Measurements from ENCODE around the gene ATE1.

Gene ATE1

DNA sequence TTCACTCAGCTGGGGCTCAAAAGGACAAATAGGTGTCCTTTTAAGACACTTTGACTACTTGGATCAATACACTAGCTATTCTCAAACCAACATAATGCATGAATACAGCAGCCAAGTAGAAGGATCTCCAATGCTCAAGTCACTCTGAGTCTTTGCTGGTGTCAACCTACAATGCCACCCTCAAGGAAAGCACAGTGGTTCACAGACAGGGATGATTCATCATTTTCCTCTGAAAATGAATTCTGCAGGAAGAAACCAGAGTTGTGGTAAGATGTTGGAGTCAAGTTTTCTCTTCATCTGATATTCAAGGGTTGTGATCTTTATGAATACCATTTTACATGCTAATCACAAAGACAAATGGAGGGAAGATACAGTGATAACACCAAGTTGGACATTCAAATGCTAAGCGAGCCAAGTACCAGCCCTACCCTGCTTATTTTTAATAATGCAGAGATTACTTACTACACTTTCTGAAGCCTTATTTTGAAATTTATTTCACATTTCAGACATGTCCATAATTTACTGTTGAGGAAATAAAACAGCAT lies 186.5 kb downstream of the ATE1 start:
- DNase-seq (ENCODE audit: extremely low read depth in 1 of 2, low read depth in 1 of 2): no peak

GRCh38 chr10:121740069-121740468 lies 187.8 kb downstream of the ATE1 start:
- no peak for DNase-seq (ENCODE audit: extremely low read depth in 1 of 2, low read depth in 1 of 2)

DNA sequence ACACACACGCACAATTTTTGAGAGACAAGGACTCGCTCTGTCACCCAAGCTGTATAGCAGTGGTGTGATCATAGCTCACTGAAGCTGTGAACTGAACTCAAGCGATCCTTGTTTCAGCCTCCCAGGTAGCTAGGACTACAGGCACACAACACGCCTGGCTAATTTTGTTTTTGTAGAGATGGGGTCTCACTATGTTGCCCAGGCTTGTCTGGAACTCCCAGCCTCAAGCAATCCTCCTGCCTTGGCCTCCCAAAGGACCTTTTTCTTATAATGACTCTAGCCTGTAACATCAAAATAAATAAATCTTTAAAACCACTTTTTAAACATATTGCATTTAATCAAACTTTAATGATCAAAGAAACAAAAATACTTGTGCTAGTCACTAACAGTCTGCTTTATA lies 188.7 kb downstream of the ATE1 start:
- DNase-seq (ENCODE audit: extremely low read depth in 1 of 2, low read depth in 1 of 2): no peak

GRCh38 chr10:121736315-121737130 lies 191.3 kb downstream of the ATE1 start:
- DNase-seq (ENCODE audit: extremely low read depth in 1 of 2, low read depth in 1 of 2): no peak

DNA sequence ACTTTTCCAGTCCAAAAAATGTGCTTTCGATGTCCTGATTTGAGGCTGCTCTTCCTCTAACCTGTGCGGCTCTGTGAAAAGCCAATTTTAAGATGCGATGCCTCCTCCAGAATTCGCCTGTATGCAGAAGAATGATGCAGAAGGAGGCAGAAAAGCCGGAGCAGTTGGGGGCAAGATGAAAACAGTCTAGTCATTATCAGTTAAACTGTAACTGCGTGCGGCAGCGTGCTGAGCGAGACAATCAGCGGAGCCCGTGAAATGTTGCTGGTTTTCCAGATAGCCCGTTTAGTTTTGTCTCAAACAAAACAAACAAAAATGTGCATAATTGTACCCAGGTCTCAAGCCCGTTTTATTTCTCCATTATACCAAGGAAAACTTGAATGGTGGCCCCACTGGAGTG lies 192.6 kb downstream of the ATE1 start:
- no peak for DNase-seq (ENCODE audit: extremely low read depth in 1 of 2, low read depth in 1 of 2)

DNA sequence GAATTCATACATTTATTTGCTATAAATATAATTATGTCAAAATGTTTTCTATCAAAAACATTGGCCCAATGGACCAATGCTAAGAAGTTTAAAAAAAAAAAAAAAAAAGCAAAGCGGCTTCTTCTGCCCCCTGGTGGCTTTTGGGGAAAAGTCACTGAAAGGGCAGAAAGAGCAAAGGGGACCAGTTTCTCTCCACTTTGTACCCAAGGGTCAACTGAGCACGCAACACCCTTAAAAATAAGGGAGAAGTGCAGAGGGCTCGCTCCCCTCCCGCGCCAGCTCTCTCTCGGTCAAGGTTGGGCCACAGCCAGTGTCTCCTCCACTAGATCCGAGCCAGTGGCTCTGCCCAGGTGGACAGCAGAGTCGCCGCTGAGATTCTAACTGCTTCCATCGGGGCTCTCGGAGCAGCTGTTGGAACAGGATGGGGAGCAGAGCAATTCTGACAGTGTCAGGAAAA lies 193.2 kb downstream of the ATE1 start:
- DNase-seq (ENCODE audit: extremely low read depth in 1 of 2, low read depth in 1 of 2): no peak

DNA sequence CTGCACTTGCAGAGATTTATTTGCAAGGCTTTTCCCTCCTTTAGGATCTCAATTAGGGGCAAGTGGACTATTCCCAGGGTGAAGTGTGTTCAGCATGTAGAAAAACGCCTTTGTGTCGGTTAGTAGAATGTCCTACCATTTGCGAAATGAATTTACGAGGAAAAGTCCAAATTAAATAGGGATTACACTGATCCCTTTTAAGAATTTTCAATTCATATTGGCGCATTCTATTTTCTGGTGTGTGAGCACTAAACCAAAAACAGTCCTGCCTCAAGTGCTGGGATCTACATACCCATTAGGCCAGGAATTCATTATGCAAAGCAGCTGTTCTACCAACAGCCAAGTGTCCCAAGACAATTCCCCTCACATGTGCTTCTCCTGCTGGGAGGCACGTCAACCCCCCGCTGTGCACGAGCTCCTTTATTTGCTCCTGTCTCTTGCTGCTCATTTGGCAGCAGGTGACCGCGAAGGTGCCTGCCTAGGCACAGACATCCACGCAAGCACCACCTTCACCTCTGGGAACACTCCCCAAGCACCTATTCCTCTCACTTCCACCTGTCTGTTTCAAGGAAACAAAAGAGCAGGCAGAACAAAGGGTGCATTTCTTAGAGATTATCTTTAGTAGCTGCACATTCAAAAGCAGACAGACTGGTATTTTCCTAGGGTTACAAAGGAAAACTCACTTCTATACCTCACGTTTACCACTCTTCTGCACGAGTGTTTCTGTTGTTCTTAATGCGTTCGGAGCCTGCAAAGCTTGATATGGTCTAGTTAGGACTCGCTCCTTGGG lies 195.0 kb downstream of the ATE1 start:
- DNase-seq (ENCODE audit: extremely low read depth in 1 of 2, low read depth in 1 of 2): no peak

- DNase-seq (ENCODE audit: extremely low read depth in 1 of 2, low read depth in 1 of 2): no peak
These were observed 195.7 kb downstream of the ATE1 start for GRCh38 chr10:121732172-121732571.

DNA sequence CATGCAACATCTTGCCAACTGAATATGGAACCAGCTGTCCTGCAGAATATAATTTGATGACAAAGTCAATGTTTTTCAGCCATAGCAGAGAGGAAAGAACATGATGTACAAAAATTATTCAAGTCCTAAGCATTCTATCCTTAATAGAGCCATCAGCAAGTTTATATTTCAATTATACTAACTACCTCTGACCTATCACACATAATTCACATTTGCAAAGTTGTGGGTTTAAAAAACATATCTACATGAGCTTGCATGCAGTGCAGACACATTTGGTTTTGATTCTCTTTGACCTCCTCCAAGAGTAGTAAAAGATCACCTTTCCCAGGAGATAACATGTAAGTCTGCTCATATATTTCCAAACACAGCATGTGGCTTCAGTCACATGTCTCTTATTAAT lies 203.5 kb downstream of the ATE1 start:
- no peak for DNase-seq (ENCODE audit: extremely low read depth in 1 of 2, low read depth in 1 of 2)

- DNase-seq (ENCODE audit: extremely low read depth in 1 of 2, low read depth in 1 of 2): no peak
These were observed 205.2 kb downstream of the ATE1 start for GRCh38 chr10:121722665-121723064.

DNA sequence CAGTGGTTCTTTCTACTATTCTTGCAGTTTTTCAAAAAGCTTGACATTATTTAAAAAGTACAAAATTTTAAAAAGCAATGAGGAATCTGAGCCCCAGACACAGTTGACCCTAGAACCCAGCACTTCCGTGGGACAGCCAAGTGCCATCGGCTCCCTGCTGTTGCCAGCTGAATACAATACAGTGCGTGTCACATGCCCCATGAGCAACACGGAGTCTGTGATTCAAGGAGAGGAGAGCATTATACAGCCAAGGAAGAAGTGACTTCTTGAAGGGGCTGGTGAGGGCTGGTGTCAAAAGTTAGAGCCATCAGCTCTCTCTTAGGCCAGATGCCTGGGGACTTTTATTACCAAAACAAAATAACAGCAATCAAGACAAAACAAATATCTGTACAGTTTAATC lies 206.6 kb downstream of the ATE1 start:
- no peak for DNase-seq (ENCODE audit: extremely low read depth in 1 of 2, low read depth in 1 of 2)

GRCh38 chr10:121715969-121716368 lies 211.9 kb downstream of the ATE1 start:
- no peak for DNase-seq (ENCODE audit: extremely low read depth in 1 of 2, low read depth in 1 of 2)

GRCh38 chr10:121715076-121715475 lies 212.8 kb downstream of the ATE1 start:
- no peak for DNase-seq (ENCODE audit: extremely low read depth in 1 of 2, low read depth in 1 of 2)

- no peak for DNase-seq (ENCODE audit: extremely low read depth in 1 of 2, low read depth in 1 of 2)
These were observed 214.3 kb downstream of the ATE1 start for GRCh38 chr10:121713486-121713885.

GRCh38 chr10:121710971-121711370 lies 216.9 kb downstream of the ATE1 start:
- DNase-seq (ENCODE audit: extremely low read depth in 1 of 2, low read depth in 1 of 2): no peak

- DNase-seq (ENCODE audit: extremely low read depth in 1 of 2, low read depth in 1 of 2): no peak
These were observed 217.6 kb downstream of the ATE1 start for GRCh38 chr10:121710207-121710606.

- no peak for DNase-seq (ENCODE audit: extremely low read depth in 1 of 2, low read depth in 1 of 2)
These were observed 218.2 kb downstream of the ATE1 start for GRCh38 chr10:121709675-121710073.

DNA sequence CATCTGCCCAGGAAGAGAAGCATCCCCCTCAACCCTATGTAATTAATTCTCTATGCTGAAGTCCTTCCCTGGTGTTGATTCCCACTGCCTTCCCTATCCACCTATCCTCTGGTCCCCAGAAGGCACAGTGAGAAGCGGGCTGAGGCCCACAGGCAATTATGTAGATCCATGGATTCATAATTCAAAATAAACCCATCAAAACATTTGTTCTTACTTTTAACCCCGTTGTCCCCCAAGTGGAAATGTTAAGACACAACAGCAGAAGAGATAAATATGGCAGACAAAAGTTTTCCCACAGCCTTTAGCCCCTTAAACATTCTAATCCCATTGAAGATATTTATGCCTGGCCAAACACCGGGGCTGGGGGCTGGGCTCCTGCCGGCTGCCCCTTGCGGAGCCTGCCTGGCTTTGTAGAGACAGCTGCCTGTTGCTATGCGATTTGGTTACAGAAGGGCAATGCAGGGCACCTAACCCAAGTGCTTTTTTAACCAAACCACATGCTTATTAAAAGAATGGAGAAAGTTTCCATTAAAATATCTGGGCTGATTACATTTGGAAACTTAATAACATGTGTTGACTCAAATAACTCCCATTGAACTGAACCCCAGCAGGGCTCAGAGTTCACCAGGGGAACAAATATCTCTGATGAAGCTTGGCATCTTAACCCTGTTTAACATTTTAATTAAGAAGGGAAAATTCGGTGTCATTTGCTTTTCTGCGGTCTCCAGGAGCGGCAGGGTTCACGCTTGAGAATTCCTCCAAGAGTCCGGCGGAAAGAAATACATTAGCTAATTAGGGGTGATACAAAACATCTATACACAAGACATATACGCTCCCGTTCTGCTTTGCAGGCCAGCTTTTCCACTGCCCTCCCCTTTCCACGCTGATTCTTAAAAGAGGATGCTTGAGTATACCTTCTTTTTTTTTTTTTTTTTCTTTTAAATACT lies 218.8 kb downstream of the ATE1 start:
- DNase-seq (ENCODE audit: extremely low read depth in 1 of 2, low read depth in 1 of 2): no peak

DNA sequence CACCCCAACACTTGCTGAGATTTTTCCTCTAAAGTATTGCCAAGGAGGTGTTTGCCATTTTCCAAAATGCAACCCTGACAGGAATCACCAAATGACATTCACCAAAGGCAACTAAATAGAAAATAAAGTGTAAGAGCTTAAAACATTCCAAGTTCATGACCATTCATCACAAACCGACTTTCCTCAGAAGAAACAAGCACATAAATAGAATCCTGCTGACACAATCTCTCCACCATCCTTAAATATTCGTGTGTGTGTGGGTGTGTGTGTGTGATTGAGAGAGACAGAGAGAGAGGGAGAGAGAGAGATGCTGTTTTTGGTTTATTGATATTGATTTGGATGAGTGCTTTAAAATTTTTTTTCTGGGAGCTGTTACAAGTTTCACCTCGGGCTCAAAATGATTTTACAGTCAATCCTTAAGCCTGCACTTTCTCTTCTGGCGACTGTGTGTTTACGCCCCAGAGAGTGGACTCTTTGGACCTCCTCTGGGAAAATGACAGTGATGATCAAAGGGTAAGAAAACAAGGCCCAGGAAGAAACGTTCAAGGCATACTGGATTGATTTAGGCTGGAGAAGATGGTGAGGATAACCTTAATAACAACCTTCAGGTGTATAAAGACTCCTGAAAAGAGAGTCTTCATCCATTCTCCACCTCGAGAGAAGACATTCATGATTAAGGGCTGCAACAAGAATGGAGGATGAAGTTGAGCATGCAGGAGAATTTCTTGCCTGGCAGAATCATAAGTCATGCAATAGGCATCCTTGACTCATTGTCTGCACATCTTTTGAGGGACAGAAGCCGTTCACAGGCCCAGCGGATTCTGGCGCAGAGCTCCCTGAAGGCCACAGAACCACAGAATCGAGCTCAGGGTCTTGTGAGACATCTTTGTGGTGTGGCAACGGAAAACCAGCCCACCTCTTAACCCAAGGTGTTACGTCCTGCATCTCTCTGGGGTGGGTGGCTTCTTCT lies 225.2 kb downstream of the ATE1 start:
- no peak for DNase-seq (ENCODE audit: extremely low read depth in 1 of 2, low read depth in 1 of 2)

- no peak for DNase-seq (ENCODE audit: extremely low read depth in 1 of 2, low read depth in 1 of 2)
These were observed 227.4 kb downstream of the ATE1 start for GRCh38 chr10:121700416-121700815.
